GM23248 (cell line): ENCODE results near the gene RPS16. TPM values are rescaled to one million over a fixed set of nuclear protein-coding genes. Genes with fewer than 3 reads are reported as not detected.

Source experiments
- DNase-seq: peaks from one replicate; pipeline ENCODE4 v3.0.0-alpha.2; 2015
- H2AFZ ChIP-seq: fragments of 200-600 bp; sonication (generic); 2 replicates; pipeline ENCODE4 v1.6.1; 2016; ENCODE audit warnings: antibody characterized with exemption
- H3F3A ChIP-seq: fragments of 200-600 bp; sonication (generic); 2 replicates; pipeline ENCODE4 v1.6.1; 2016; ENCODE audit warnings: mild to moderate bottlenecking, antibody characterized with exemption, mixed run types; ENCODE audit not compliant: insufficient read depth
- H3K27ac ChIP-seq: fragments of 200-600 bp; sonication (generic); 2 replicates; pipeline ENCODE4 v1.5.1; 2016; ENCODE audit warnings: mild to moderate bottlenecking
- H3K27me3 ChIP-seq: fragments of 200-600 bp; sonication (generic); replicated peaks from 2 replicates; pipeline ENCODE4 v1.6.1; 2016; ENCODE audit warnings: mild to moderate bottlenecking; ENCODE audit not compliant: insufficient read depth
- H3K36me3 ChIP-seq: fragments of 200-600 bp; sonication (generic); 2 replicates; pipeline ENCODE4 v1.6.1; 2016; ENCODE audit warnings: low read depth, mild to moderate bottlenecking
- H3K4me1 ChIP-seq: fragments of 200-600 bp; sonication (generic); 2 replicates; pipeline ENCODE4 v1.6.1; 2016; ENCODE audit warnings: mild to moderate bottlenecking; ENCODE audit not compliant: insufficient read depth
- H3K4me2 ChIP-seq: fragments of 200-600 bp; sonication (generic); one replicate; pipeline ENCODE4 v1.6.1; 2016; ENCODE audit warnings: mild to moderate bottlenecking; ENCODE audit not compliant: unreplicated experiment
- H3K4me3 ChIP-seq: fragments of 200-600 bp; sonication (generic); 2 replicates; pipeline ENCODE4 v1.5.1; 2016; ENCODE audit warnings: mild to moderate bottlenecking
- H3K79me2 ChIP-seq: fragments of 200-600 bp; sonication (generic); 2 replicates; pipeline ENCODE4 v1.6.1; 2016; ENCODE audit warnings: mild to moderate bottlenecking; ENCODE audit not compliant: insufficient read depth
- H3K9ac ChIP-seq: fragments of 200-600 bp; sonication (generic); 2 replicates; pipeline ENCODE4 v1.6.1; 2016; ENCODE audit warnings: mild to moderate bottlenecking
- H3K9me2 ChIP-seq: fragments of 200-600 bp; sonication (generic); 2 replicates; pipeline ENCODE4 v1.6.1; 2016; ENCODE audit warnings: mixed run types, mild to moderate bottlenecking, moderate library complexity; ENCODE audit not compliant: insufficient read depth
- H3K9me3 ChIP-seq: fragments of 200-600 bp; sonication (generic); one replicate; pipeline ENCODE4 v1.6.1; 2017; ENCODE audit warnings: low read depth
- H4K20me1 ChIP-seq: fragments of 200-600 bp; sonication (generic); 2 replicates; pipeline ENCODE4 v1.6.0; 2016; ENCODE audit not compliant: insufficient read depth
- EZH2 ChIP-seq: fragments of 200-600 bp; sonication (generic); IDR thresholded peaks from 2 replicates; pipeline ENCODE4 v1.6.1; 2018; ENCODE audit warnings: antibody characterized with exemption, mild to moderate bottlenecking; ENCODE audit not compliant: insufficient read depth, poor library complexity, severe bottlenecking
- EZH2phosphoT487 ChIP-seq: fragments of 200-600 bp; sonication (generic); IDR thresholded peaks from 2 replicates; pipeline ENCODE4 v1.6.1; 2018; ENCODE audit warnings: antibody characterized with exemption, moderate library complexity, mild to moderate bottlenecking, low read depth; ENCODE audit not compliant: insufficient read depth
- WGBS, 2 experiments: methylation state at CpG; one replicate each; pipeline ENCODE4 v1.1.6; 2015 to 2017; ENCODE audit warnings: low lambda C conversion rate in 2 of 2, low coverage in 1 of 2; ENCODE audit errors: missing lambda C conversion rate in 2 of 2; 5-methylcytosine and 5-hydroxymethylcytosine counted together
- in situ Hi-C: fragments of 300-500 bp; cut with MboI; formaldehyde crosslinking; loops from 2 replicates; pipeline ENCODE4 v1.15.0; 2020
- polyA plus RNA-seq: library from polyadenylated mRNA; unstranded; fragments of >200 nt; fragmentation: Nextera tagmentation; extraction: Ambion mirVana; gene quantifications from 2 replicates; pipeline ENCODE4 v1.2.1, GENCODE V29; 2016
- total RNA-seq: library from RNA; depleted of rRNA; stranded (reverse); fragments of >200 nt; shearing (Covaris generic); gene quantifications from 2 replicates; pipeline ENCODE4 v1.2.3, GENCODE V29; 2014; rRNA removed

Gene RPS16
- total RNA-seq (91.2 and 136 TPM in 2 replicates), polyA plus RNA-seq (542 and 556 TPM in 2 replicates)

- Histone ChIP-seq H3K27me3 (no peaks in the 10 kb centered on the region), H3K27ac (peak within 1 kb of the TSS; percentile 76), H3K9me3 (no peaks in the 10 kb centered on the region), H3F3A (peaks cover 49% of the 10 kb centered on the region), H4K20me1 (no peaks in the 10 kb centered on the region), H3K9ac (peak within 1 kb of the TSS; percentile 91), H3K4me3 (peak within 1 kb of the TSS; percentile 94), H3K9me2 (no peaks in the 10 kb centered on the region), H3K4me2 (peak within 1 kb of the TSS; percentile 90), H3K36me3 (peaks cover 26% of the 10 kb centered on the region), H3K79me2 (peaks cover 30% of the 10 kb centered on the region), H3K4me1 (peaks cover 15% of the 10 kb centered on the region), H2AFZ (peak within 1 kb of the TSS; percentile 77)
- 1% methylated on average over 49 to 61 of the region's 61 CpGs for WGBS, 2 experiments
- in situ Hi-C loops = no loop called here
- TF ChIP-seq EZH2phosphoT487 (no peak), EZH2 (no peak)
- peak; percentile 100 for DNase-seq
These were observed at the start of gene RPS16 for GRCh38 chr19:39435499-39436349. Gene RPS16 (minus strand): TSS chr19:39435949. CDS start chr19:39435895, 54 bp downstream.

- Histone ChIP-seq H3K4me3 (no peak overlapping the region), H3K27me3 (no peaks in the 10 kb centered on the region), H3K9me3 (no peaks in the 10 kb centered on the region), H3K79me2 (peaks cover 48% of the 10 kb centered on the region), H3K27ac (no peak overlapping the region), H4K20me1 (no peaks in the 10 kb centered on the region), H3K4me1 (peaks cover 8% of the 10 kb centered on the region), H3F3A (peaks cover 9% of the 10 kb centered on the region), H3K9ac (no peak overlapping the region), H3K36me3 (no peaks in the 10 kb centered on the region; the same call in 1 of the 2 replicates), H3K4me2 (no peak overlapping the region), H3K9me2 (no peaks in the 10 kb centered on the region), H2AFZ (no peak overlapping the region)
- in situ Hi-C loops = no loop called here
- WGBS, 2 experiments = 56 to 70% methylated on average over 6 of the region's 6 CpGs
- no peak for DNase-seq
- TF ChIP-seq EZH2phosphoT487 = no peak
- no peak for TF ChIP-seq EZH2
These were observed 47.4 kb upstream of the RPS16 start for GRCh38 chr19:39483141-39483540.

- H2AFZ ChIP-seq = peak overlapping the region; percentile 89; the same call in 1 of the 2 replicates
- peaks cover 48% of the 10 kb centered on the region for H3K79me2 ChIP-seq
- no peak for TF ChIP-seq EZH2phosphoT487
- no peak for TF ChIP-seq EZH2
- in situ Hi-C loops = no loop called here
- no peak for DNase-seq
- H3K4me3 ChIP-seq = peak overlapping the region; percentile 95
- H3F3A ChIP-seq = peaks cover 14% of the 10 kb centered on the region
- H3K36me3 ChIP-seq = no peaks in the 10 kb centered on the region; the same call in 1 of the 2 replicates
- 70 to 73% methylated on average over 11 of the region's 11 CpGs for WGBS, 2 experiments
- H3K27ac ChIP-seq = no peak overlapping the region
- H3K9me3 ChIP-seq = no peaks in the 10 kb centered on the region
- peaks cover 8% of the 10 kb centered on the region for H3K4me1 ChIP-seq
- no peaks in the 10 kb centered on the region for H3K9me2 ChIP-seq
- peak overlapping the region; percentile 91 for H3K4me2 ChIP-seq
- no peaks in the 10 kb centered on the region for H3K27me3 ChIP-seq
- H3K9ac ChIP-seq = peak overlapping the region; percentile 98
- no peaks in the 10 kb centered on the region for H4K20me1 ChIP-seq
These were observed 45.9 kb upstream of the RPS16 start for GRCh38 chr19:39481676-39482075.

- WGBS, 2 experiments = 0 to 1% methylated on average over 10 to 12 of the region's 12 CpGs
- H3K4me2 ChIP-seq = peak overlapping the region; percentile 91
- peaks cover 8% of the 10 kb centered on the region for H3K4me1 ChIP-seq
- H3K79me2 ChIP-seq = peaks cover 48% of the 10 kb centered on the region
- peak overlapping the region; percentile 64 for H3K27ac ChIP-seq
- H3K36me3 ChIP-seq = peaks cover 2% of the 10 kb centered on the region; the same call in 1 of the 2 replicates
- peaks cover 15% of the 10 kb centered on the region for H3F3A ChIP-seq
- no peaks in the 10 kb centered on the region for H3K27me3 ChIP-seq
- peak overlapping the region; percentile 89 for H2AFZ ChIP-seq
- peak; percentile 45 for DNase-seq
- in situ Hi-C loops = no loop called here
- peak overlapping the region; percentile 95 for H3K4me3 ChIP-seq
- H3K9me2 ChIP-seq = no peaks in the 10 kb centered on the region
- H3K9ac ChIP-seq = peak overlapping the region; percentile 98
- H3K9me3 ChIP-seq = no peaks in the 10 kb centered on the region
- TF ChIP-seq EZH2phosphoT487 = no peak
- H4K20me1 ChIP-seq = no peaks in the 10 kb centered on the region
These were observed 45.4 kb upstream of the RPS16 start for GRCh38 chr19:39481229-39481545.
